KMS-11 (cell line): ENCODE data around the gene MYH11.

Source experiments
- H2AFZ ChIP-seq: fragments of 200-600 bp; sonication (generic); 2 replicates; pipeline ENCODE4 v1.6.1; 2016; ENCODE audit warnings: antibody characterized with exemption, mixed run types, low read depth
- H3K27ac ChIP-seq: fragments of 200-600 bp; sonication (generic); 2 replicates; pipeline ENCODE4 v1.6.1; 2016; ENCODE audit warnings: mild to moderate bottlenecking, mixed run types
- H3K27me3 ChIP-seq: fragments of 200-600 bp; sonication (generic); 2 replicates; pipeline ENCODE4 v1.6.1; 2017; ENCODE audit warnings: mild to moderate bottlenecking, low read depth, mixed run types, moderate library complexity; ENCODE audit not compliant: insufficient read depth
- H3K36me3 ChIP-seq: fragments of 200-600 bp; sonication (generic); 2 replicates; pipeline ENCODE4 v1.6.1; 2017; ENCODE audit warnings: mild to moderate bottlenecking, mixed run types; ENCODE audit not compliant: insufficient read depth
- H3K4me1 ChIP-seq: fragments of 200-600 bp; sonication (generic); 2 replicates; pipeline ENCODE4 v1.6.1; 2016; ENCODE audit warnings: mild to moderate bottlenecking, low read depth, mixed run types; ENCODE audit not compliant: poor library complexity, severe bottlenecking
- H3K4me2 ChIP-seq: fragments of 200-600 bp; sonication (generic); 2 replicates; pipeline ENCODE4 v1.7.0; 2016; ENCODE audit warnings: mild to moderate bottlenecking, mixed run types
- H3K4me3 ChIP-seq: fragments of 200-600 bp; sonication (generic); IDR thresholded peaks from 2 replicates; pipeline ENCODE4 v1.6.1; 2017; ENCODE audit warnings: low read depth, low read length, mixed read lengths; ENCODE audit not compliant: insufficient read depth
- H3K79me2 ChIP-seq: fragments of 200-600 bp; sonication (generic); 2 replicates; pipeline ENCODE4 v1.6.1; 2016; ENCODE audit warnings: low read depth, mixed run types; ENCODE audit not compliant: insufficient read depth
- H3K9ac ChIP-seq: fragments of 200-600 bp; sonication (generic); 2 replicates; pipeline ENCODE4 v1.6.1; 2016; ENCODE audit warnings: mild to moderate bottlenecking, mixed run types
- H4K20me1 ChIP-seq: fragments of 200-600 bp; sonication (generic); 2 replicates; pipeline ENCODE4 v1.6.1; 2016; ENCODE audit warnings: mild to moderate bottlenecking, mixed run types; ENCODE audit not compliant: insufficient read depth
- CTCF ChIP-seq: fragments of 200-600 bp; sonication (generic); conservative IDR thresholded peaks from 2 replicates; pipeline ENCODE4 v1.6.1; 2017; ENCODE audit warnings: low read depth, mild to moderate bottlenecking, antibody characterized with exemption, low read length, moderate library complexity, mixed read lengths

MYH11 gene

GRCh38 chr16:15705064-15705565, 151.7 kb downstream of the MYH11 start:
- H3K27me3 ChIP-seq, result no peaks in the 10 kb centered on the region
- no peak overlapping the region for H3K4me2 ChIP-seq
- H3K36me3 ChIP-seq, result no peaks in the 10 kb centered on the region
- TF ChIP-seq CTCF, result no peak
- H3K4me3 ChIP-seq, result no peak overlapping the region
- H2AFZ ChIP-seq, result no peak overlapping the region
- no peaks in the 10 kb centered on the region for H3K79me2 ChIP-seq
- H3K27ac ChIP-seq, result no peak overlapping the region
- H3K4me1 ChIP-seq, result no peaks in the 10 kb centered on the region
- H3K9ac ChIP-seq, result no peak overlapping the region
- H4K20me1 ChIP-seq, result no peaks in the 10 kb centered on the region

GRCh38 chr16:15704545-15704987, 152.3 kb downstream of the MYH11 start:
- no peak overlapping the region for H3K27ac ChIP-seq
- H2AFZ ChIP-seq, result no peak overlapping the region
- H3K4me2 ChIP-seq, result no peak overlapping the region
- H4K20me1 ChIP-seq, result no peaks in the 10 kb centered on the region
- H3K9ac ChIP-seq, result no peak overlapping the region
- TF ChIP-seq CTCF, result peak; percentile 88
- H3K4me1 ChIP-seq, result no peaks in the 10 kb centered on the region
- H3K79me2 ChIP-seq, result no peaks in the 10 kb centered on the region
- no peak overlapping the region for H3K4me3 ChIP-seq
- H3K36me3 ChIP-seq, result no peaks in the 10 kb centered on the region
- no peaks in the 10 kb centered on the region for H3K27me3 ChIP-seq

GRCh38 chr16:15703029-15703736, 153.6 kb downstream of the MYH11 start:
- Histone ChIP-seq H2AFZ (no peak overlapping the region), H3K36me3 (no peaks in the 10 kb centered on the region), H3K79me2 (no peaks in the 10 kb centered on the region), H3K9ac (no peak overlapping the region), H3K4me1 (no peaks in the 10 kb centered on the region), H3K4me2 (no peak overlapping the region), H3K4me3 (no peak overlapping the region), H4K20me1 (no peaks in the 10 kb centered on the region), H3K27me3 (no peaks in the 10 kb centered on the region), H3K27ac (no peak overlapping the region)
- TF ChIP-seq CTCF, result no peak

- Histone ChIP-seq H4K20me1 (no peaks in the 10 kb centered on the region), H3K36me3 (no peaks in the 10 kb centered on the region), H2AFZ (no peak overlapping the region), H3K27ac (no peak overlapping the region), H3K4me1 (no peaks in the 10 kb centered on the region), H3K27me3 (no peaks in the 10 kb centered on the region), H3K9ac (no peak overlapping the region), H3K4me3 (no peak overlapping the region), H3K79me2 (no peaks in the 10 kb centered on the region), H3K4me2 (no peak overlapping the region)
- TF ChIP-seq CTCF, result no peak
Observed at GRCh38 chr16:15701975-15702970, 154.6 kb downstream of the MYH11 start.
